WTC11 (cell line): ENCODE results near the gene PYM1. TPM values are rescaled to one million over a fixed set of nuclear protein-coding genes. Genes with fewer than 3 reads are reported as not detected.
A peak's percentile ranks its signal among the peaks of the same experiment; 100 is the strongest.

Source experiments
- CREB1 ChIP-seq: sonication (generic); formaldehyde crosslinking; IDR thresholded peaks from 2 replicates; pipeline ENCODE4 v1.8.0; 2023; ENCODE audit warnings: mild to moderate bottlenecking, missing genetic modification reagents
- ELF4 ChIP-seq: sonication (generic); formaldehyde crosslinking; IDR thresholded peaks from 2 replicates; pipeline ENCODE4 v1.8.1; 2022; ENCODE audit warnings: low read depth, mild to moderate bottlenecking, moderate library complexity, missing genetic modification reagents
- EMX1 ChIP-seq: fragments of 250-450 bp; sonication (Bioruptor Pico); IDR thresholded peaks from 2 replicates; pipeline ENCODE4 v1.8.0; 2021; ENCODE audit warnings: mild to moderate bottlenecking
- ESRRA ChIP-seq: sonication (generic); formaldehyde crosslinking; IDR thresholded peaks from 2 replicates; pipeline ENCODE4 v1.8.1; 2022; ENCODE audit warnings: mild to moderate bottlenecking, missing genetic modification reagents, borderline replicate concordance
- FOXP1 ChIP-seq: sonication (generic); formaldehyde crosslinking; IDR thresholded peaks from 2 replicates; pipeline ENCODE4 v1.8.0; 2022; ENCODE audit warnings: missing genetic modification reagents, mild to moderate bottlenecking, moderate library complexity, borderline replicate concordance
- NFYB ChIP-seq: sonication (generic); formaldehyde crosslinking; conservative IDR thresholded peaks from 2 replicates; pipeline ENCODE4 v1.8.0; 2022; ENCODE audit warnings: low read depth, missing genetic modification reagents
- PRRX2 ChIP-seq: fragments of 250-450 bp; sonication (Bioruptor Pico); IDR thresholded peaks from 2 replicates; pipeline ENCODE4 v1.8.0; 2021; ENCODE audit warnings: mild to moderate bottlenecking
- RORB ChIP-seq: fragments of 250-450 bp; sonication (Bioruptor Pico); IDR thresholded peaks from 2 replicates; pipeline ENCODE4 v1.9.0; 2021; ENCODE audit warnings: mild to moderate bottlenecking
- TCF7 ChIP-seq: sonication (generic); formaldehyde crosslinking; IDR thresholded peaks from 2 replicates; pipeline ENCODE4 v1.8.0; 2022; ENCODE audit warnings: mild to moderate bottlenecking, low read depth, missing genetic modification reagents, moderate library complexity
- TEAD1 ChIP-seq: sonication (generic); formaldehyde crosslinking; IDR thresholded peaks from 2 replicates; pipeline ENCODE4 v1.8.0; 2022; ENCODE audit warnings: mild to moderate bottlenecking, missing genetic modification reagents
- TEAD4 ChIP-seq: sonication (generic); formaldehyde crosslinking; IDR thresholded peaks from 2 replicates; pipeline ENCODE4 v1.8.0; 2022; ENCODE audit warnings: mild to moderate bottlenecking, missing genetic modification reagents
- ZNF396 ChIP-seq: fragments of 250-450 bp; sonication (Bioruptor Pico); IDR thresholded peaks from 2 replicates; pipeline ENCODE4 v1.8.0; 2021; ENCODE audit warnings: mild to moderate bottlenecking, moderate library complexity, borderline replicate concordance
- total RNA-seq: library from RNA; stranded (reverse); gene quantifications from 3 replicates; pipeline ENCODE4 v1.2.3, GENCODE V29; 2021
- TF ChIP-seq, protein P1 (sequence below): sonication (generic); formaldehyde crosslinking; IDR thresholded peaks from 2 replicates; pipeline ENCODE4 v1.8.0; 2022; ENCODE audit warnings: missing genetic modification reagents
- TF ChIP-seq, protein P2 (sequence below): fragments of 250-450 bp; sonication (Bioruptor Pico); IDR thresholded peaks from 2 replicates; pipeline ENCODE4 v1.9.0; 2021; ENCODE audit warnings: moderate library complexity, mild to moderate bottlenecking, inconsistent platforms, borderline replicate concordance
- TF ChIP-seq, protein P3 (sequence below): fragments of 250-450 bp; sonication (Bioruptor Pico); conservative IDR thresholded peaks from 2 replicates; pipeline ENCODE4 v1.9.0; 2021; ENCODE audit warnings: mild to moderate bottlenecking
- TF ChIP-seq, protein P4 (sequence below): fragments of 250-450 bp; sonication (Bioruptor Pico); IDR thresholded peaks from 2 replicates; pipeline ENCODE4 v1.9.0; 2021; ENCODE audit warnings: mild to moderate bottlenecking, borderline replicate concordance
- TF ChIP-seq, protein P5 (sequence below): sonication (generic); formaldehyde crosslinking; IDR thresholded peaks from 2 replicates; pipeline ENCODE4 v1.8.0; 2022; ENCODE audit warnings: mild to moderate bottlenecking, missing genetic modification reagents
- TF ChIP-seq, protein P6 (sequence below): fragments of 250-450 bp; sonication (Bioruptor Pico); IDR thresholded peaks from 2 replicates; pipeline ENCODE4 v1.8.0; 2021; ENCODE audit warnings: mild to moderate bottlenecking
- TF ChIP-seq, protein P7 (sequence below): sonication (generic); formaldehyde crosslinking; IDR thresholded peaks from 2 replicates; pipeline ENCODE4 v1.8.1; 2022; ENCODE audit warnings: low read depth, mild to moderate bottlenecking, moderate library complexity, missing genetic modification reagents, borderline replicate concordance
- TF ChIP-seq, protein P8 (sequence below): sonication (generic); formaldehyde crosslinking; IDR thresholded peaks from 2 replicates; pipeline ENCODE4 v1.8.0; 2022; ENCODE audit warnings: mild to moderate bottlenecking, missing genetic modification reagents

Gene PYM1
- total RNA-seq, 1 experiment from 2014 or later = 55.5 TPM

DNA sequence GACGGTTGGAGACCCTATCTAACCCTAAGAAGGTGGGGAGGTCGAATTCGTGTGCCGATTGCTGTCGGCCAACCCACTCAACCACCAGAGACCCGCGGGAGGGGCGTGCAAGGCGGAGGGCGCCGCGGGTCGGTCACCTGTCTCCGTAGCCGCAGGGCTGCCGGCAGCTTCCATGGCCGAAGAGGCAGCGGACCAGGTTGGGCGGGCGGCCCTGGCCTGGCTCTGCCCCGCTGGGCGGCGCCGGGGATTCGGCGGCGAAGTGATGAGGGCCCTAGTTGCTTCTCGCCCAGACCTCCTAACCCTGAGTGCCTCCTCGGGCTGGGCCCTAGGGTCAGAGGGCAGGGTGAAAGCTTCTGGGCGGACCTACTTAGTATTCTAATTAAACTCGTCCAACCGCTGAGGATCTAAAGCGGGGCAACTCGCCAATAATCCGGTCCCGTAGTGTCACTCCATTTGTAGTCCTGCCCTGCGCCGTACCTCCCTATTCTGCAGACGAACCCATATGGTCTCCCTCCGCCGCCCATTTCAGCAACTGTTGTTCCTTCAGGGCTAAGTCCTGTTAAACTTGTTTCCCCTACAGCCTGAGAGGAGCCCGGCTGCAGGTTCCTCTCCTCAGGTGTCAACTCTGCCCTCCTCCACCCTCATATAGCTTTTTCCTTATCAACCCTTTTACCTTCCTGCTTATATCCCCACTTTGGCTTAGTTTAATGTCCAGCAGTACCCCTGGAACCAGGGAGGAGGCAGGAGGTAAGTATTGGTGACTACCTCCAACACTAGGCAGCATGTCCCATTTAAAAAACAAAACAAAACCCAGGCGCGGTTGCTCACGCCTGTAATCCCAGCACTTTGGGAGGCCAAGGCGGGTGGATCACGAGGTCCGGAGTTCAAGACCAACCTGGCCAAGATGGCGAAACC is at the start of gene PYM1 (continued):
- TF ChIP-seq, protein P1, sequence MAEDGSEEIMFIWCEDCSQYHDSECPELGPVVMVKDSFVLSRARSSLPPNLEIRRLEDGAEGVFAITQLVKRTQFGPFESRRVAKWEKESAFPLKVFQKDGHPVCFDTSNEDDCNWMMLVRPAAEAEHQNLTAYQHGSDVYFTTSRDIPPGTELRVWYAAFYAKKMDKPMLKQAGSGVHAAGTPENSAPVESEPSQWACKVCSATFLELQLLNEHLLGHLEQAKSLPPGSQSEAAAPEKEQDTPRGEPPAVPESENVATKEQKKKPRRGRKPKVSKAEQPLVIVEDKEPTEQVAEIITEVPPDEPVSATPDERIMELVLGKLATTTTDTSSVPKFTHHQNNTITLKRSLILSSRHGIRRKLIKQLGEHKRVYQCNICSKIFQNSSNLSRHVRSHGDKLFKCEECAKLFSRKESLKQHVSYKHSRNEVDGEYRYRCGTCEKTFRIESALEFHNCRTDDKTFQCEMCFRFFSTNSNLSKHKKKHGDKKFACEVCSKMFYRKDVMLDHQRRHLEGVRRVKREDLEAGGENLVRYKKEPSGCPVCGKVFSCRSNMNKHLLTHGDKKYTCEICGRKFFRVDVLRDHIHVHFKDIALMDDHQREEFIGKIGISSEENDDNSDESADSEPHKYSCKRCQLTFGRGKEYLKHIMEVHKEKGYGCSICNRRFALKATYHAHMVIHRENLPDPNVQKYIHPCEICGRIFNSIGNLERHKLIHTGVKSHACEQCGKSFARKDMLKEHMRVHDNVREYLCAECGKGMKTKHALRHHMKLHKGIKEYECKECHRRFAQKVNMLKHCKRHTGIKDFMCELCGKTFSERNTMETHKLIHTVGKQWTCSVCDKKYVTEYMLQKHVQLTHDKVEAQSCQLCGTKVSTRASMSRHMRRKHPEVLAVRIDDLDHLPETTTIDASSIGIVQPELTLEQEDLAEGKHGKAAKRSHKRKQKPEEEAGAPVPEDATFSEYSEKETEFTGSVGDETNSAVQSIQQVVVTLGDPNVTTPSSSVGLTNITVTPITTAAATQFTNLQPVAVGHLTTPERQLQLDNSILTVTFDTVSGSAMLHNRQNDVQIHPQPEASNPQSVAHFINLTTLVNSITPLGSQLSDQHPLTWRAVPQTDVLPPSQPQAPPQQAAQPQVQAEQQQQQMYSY (CRISPR knock-in tag) = no peak
- TF ChIP-seq, protein P2, sequence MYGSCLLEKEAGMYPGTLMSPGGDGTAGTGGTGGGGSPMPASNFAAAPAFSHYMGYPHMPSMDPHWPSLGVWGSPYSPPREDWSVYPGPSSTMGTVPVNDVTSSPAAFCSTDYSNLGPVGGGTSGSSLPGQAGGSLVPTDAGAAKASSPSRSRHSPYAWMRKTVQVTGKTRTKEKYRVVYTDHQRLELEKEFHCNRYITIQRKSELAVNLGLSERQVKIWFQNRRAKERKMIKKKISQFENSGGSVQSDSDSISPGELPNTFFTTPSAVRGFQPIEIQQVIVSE = no peak
- TF ChIP-seq ZNF396 (CRISPR knock-in tag) = no peak
- TF ChIP-seq ESRRA (CRISPR knock-in tag) = no peak
- TF ChIP-seq TCF7 (CRISPR knock-in tag) = no peak
- TF ChIP-seq TEAD1 (CRISPR knock-in tag) = peak; percentile 2; the same call in 1 of the 2 replicates
- TF ChIP-seq PRRX2 (CRISPR knock-in tag) = no peak
- TF ChIP-seq TEAD4 = no peak
- no peak for TF ChIP-seq RORB
- 0 out of 2 replicates have a peak, but pooled peaks have one; percentile 17 for TF ChIP-seq CREB1 (CRISPR knock-in tag)
- TF ChIP-seq, protein P3, sequence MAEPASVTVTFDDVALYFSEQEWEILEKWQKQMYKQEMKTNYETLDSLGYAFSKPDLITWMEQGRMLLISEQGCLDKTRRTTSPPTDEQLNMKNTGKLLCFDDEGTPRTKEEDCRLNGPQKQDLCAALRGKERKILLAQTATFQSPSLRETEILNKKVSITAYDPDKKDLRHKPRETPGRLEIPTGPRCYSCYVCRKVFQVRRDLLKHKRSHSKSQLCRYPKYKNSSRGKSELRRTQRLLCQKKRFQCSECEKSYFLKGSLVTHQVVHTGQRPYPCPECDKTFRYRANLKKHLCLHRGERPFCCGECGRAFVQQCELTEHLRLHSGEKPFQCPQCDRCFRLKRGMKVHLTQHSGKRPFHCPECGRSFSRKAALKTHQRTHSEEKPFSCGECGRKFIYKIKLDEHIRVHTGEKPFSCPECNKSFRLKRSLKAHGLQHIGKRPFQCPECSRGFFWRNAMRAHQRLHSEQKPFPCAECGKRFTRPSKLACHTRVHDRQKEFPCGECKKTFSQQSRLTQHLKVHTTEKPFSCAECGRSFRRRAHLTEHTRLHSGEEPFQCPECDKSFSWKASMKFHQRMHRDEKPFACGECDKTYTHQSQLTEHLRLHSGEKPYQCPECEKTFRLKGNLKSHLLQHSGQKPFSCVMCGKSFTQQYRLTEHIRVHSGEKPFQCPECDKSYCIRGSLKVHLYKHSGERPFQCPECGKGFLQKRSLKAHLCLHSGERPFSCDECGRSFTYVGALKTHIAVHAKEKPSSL (CRISPR knock-in tag) = no peak
- no peak for TF ChIP-seq EMX1
- peak; percentile 86; the same call in 1 of the 2 replicates for TF ChIP-seq ELF4 (CRISPR knock-in tag)
- TF ChIP-seq, protein P4, sequence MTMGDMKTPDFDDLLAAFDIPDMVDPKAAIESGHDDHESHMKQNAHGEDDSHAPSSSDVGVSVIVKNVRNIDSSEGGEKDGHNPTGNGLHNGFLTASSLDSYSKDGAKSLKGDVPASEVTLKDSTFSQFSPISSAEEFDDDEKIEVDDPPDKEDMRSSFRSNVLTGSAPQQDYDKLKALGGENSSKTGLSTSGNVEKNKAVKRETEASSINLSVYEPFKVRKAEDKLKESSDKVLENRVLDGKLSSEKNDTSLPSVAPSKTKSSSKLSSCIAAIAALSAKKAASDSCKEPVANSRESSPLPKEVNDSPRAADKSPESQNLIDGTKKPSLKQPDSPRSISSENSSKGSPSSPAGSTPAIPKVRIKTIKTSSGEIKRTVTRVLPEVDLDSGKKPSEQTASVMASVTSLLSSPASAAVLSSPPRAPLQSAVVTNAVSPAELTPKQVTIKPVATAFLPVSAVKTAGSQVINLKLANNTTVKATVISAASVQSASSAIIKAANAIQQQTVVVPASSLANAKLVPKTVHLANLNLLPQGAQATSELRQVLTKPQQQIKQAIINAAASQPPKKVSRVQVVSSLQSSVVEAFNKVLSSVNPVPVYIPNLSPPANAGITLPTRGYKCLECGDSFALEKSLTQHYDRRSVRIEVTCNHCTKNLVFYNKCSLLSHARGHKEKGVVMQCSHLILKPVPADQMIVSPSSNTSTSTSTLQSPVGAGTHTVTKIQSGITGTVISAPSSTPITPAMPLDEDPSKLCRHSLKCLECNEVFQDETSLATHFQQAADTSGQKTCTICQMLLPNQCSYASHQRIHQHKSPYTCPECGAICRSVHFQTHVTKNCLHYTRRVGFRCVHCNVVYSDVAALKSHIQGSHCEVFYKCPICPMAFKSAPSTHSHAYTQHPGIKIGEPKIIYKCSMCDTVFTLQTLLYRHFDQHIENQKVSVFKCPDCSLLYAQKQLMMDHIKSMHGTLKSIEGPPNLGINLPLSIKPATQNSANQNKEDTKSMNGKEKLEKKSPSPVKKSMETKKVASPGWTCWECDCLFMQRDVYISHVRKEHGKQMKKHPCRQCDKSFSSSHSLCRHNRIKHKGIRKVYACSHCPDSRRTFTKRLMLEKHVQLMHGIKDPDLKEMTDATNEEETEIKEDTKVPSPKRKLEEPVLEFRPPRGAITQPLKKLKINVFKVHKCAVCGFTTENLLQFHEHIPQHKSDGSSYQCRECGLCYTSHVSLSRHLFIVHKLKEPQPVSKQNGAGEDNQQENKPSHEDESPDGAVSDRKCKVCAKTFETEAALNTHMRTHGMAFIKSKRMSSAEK (CRISPR knock-in tag) = no peak
- peak; percentile 47; the same call in 1 of the 2 replicates for TF ChIP-seq FOXP1 (CRISPR knock-in tag)
- TF ChIP-seq, protein P5, sequence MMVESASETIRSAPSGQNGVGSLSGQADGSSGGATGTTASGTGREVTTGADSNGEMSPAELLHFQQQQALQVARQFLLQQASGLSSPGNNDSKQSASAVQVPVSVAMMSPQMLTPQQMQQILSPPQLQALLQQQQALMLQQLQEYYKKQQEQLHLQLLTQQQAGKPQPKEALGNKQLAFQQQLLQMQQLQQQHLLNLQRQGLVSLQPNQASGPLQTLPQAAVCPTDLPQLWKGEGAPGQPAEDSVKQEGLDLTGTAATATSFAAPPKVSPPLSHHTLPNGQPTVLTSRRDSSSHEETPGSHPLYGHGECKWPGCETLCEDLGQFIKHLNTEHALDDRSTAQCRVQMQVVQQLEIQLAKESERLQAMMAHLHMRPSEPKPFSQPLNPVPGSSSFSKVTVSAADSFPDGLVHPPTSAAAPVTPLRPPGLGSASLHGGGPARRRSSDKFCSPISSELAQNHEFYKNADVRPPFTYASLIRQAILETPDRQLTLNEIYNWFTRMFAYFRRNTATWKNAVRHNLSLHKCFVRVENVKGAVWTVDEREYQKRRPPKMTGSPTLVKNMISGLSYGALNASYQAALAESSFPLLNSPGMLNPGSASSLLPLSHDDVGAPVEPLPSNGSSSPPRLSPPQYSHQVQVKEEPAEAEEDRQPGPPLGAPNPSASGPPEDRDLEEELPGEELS (CRISPR knock-in tag) = no peak
- no peak for TF ChIP-seq NFYB
- TF ChIP-seq, protein P6, sequence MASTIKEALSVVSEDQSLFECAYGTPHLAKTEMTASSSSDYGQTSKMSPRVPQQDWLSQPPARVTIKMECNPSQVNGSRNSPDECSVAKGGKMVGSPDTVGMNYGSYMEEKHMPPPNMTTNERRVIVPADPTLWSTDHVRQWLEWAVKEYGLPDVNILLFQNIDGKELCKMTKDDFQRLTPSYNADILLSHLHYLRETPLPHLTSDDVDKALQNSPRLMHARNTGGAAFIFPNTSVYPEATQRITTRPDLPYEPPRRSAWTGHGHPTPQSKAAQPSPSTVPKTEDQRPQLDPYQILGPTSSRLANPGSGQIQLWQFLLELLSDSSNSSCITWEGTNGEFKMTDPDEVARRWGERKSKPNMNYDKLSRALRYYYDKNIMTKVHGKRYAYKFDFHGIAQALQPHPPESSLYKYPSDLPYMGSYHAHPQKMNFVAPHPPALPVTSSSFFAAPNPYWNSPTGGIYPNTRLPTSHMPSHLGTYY (CRISPR knock-in tag) = no peak
- TF ChIP-seq, protein P7, sequence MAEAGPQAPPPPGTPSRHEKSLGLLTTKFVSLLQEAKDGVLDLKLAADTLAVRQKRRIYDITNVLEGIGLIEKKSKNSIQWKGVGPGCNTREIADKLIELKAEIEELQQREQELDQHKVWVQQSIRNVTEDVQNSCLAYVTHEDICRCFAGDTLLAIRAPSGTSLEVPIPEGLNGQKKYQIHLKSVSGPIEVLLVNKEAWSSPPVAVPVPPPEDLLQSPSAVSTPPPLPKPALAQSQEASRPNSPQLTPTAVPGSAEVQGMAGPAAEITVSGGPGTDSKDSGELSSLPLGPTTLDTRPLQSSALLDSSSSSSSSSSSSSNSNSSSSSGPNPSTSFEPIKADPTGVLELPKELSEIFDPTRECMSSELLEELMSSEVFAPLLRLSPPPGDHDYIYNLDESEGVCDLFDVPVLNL (CRISPR knock-in tag) = no peak
- TF ChIP-seq, protein P8, sequence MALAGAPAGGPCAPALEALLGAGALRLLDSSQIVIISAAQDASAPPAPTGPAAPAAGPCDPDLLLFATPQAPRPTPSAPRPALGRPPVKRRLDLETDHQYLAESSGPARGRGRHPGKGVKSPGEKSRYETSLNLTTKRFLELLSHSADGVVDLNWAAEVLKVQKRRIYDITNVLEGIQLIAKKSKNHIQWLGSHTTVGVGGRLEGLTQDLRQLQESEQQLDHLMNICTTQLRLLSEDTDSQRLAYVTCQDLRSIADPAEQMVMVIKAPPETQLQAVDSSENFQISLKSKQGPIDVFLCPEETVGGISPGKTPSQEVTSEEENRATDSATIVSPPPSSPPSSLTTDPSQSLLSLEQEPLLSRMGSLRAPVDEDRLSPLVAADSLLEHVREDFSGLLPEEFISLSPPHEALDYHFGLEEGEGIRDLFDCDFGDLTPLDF (CRISPR knock-in tag) = peak; percentile 39; the same call in 1 of the 2 replicates
